ENCODE data around the gene SEMA4C. TPM values are rescaled to one million over a fixed set of nuclear protein-coding genes. Genes with fewer than 3 reads are reported as not detected.

SEMA4C gene
- total and polyA plus RNA-seq, 9 of the 15 experiments (the other 6 are each of a cell fraction or from before 2014, with no cell fraction given) = 0.32 to 59.7 (median 23.9) TPM

GRCh38 chr2:96877631-96878092 lies 7.8 kb upstream of the SEMA4C start:
- TF ChIP-seq MXI1 (IDR thresholded peaks at IDR 0.05; ENCODE audit: low read depth, low read length) = no peak
- TF ChIP-seq RBFOX2 (IDR thresholded peaks at IDR 0.05; ENCODE audit: low read depth, low read length) = peak; percentile 52
- TF ChIP-seq PTBP1 (IDR thresholded peaks at IDR 0.05; ENCODE audit: low read depth, low read length) = 0 out of 2 replicates have a peak, but pooled peaks have one; percentile 15
- TF ChIP-seq ZBTB33 (CRISPR knock-in tag; IDR thresholded peaks at IDR 0.05) = peak; percentile 94
- peak; percentile 19; the same call in 1 of the 2 replicates for TF ChIP-seq MYNN (IDR thresholded peaks at IDR 0.05)
- TF ChIP-seq MYNN (CRISPR knock-in tag; IDR thresholded peaks at IDR 0.05) = no peak
- TF ChIP-seq POLR2G (IDR thresholded peaks at IDR 0.05; ENCODE audit: low read depth, low read length) = peak; percentile 74
- TF ChIP-seq ILK (tag; IDR thresholded peaks at IDR 0.05; ENCODE audit: borderline replicate concordance, low read depth) = no peak
- peak; percentile 76 for TF ChIP-seq RBM22 (IDR thresholded peaks at IDR 0.05; ENCODE audit: low read depth, low read length, poor library complexity, severe bottlenecking)
- Histone ChIP-seq H3K9ac (ENCODE audit: insufficient read depth in 1 of 2, low read depth in 2 of 2, low read length in 2 of 2) (peak overlapping the region in 1 of 2 experiments; percentile 55; a peak in 1 of 4 replicates), H3K4me2 (ENCODE audit: insufficient read depth, low read length) (no peak overlapping the region), H3K27me3 (ENCODE audit: control insufficient read depth in 2 of 2, insufficient read depth in 2 of 2, low read length in 2 of 2) (no peaks in the 10 kb centered on the region), H3K4me1 (replicated peaks in 1 of 2; ENCODE audit: control insufficient read depth in 2 of 2, insufficient read depth in 2 of 2, low read length in 2 of 2) (peaks cover 45 to 95% of the 10 kb centered on the region in 2 experiments), H3K36me3 (ENCODE audit: control insufficient read depth, insufficient read depth, low read length) (peaks cover 23% of the 10 kb centered on the region; the same call in 2 of the 3 replicates), H3K9me3 (replicated peaks; ENCODE audit: control insufficient read depth, insufficient read depth, low read depth, low read length) (no peaks in the 10 kb centered on the region), H3K9me1 (ENCODE audit: control insufficient read depth, insufficient read depth, low read length) (peaks cover 4% of the 10 kb centered on the region), H3K27ac (ENCODE audit: extremely low read depth, low read depth, low read length) (no peak overlapping the region), H2AFZ (ENCODE audit: low read depth, low read length) (no peak overlapping the region), H4K20me1 (replicated peaks; ENCODE audit: control insufficient read depth, insufficient read depth, low read length) (no peaks in the 10 kb centered on the region), H3K4me3 (no peak overlapping the region), H3K79me2 (ENCODE audit: control insufficient read depth, insufficient read depth, low read length) (peaks cover 6% of the 10 kb centered on the region; the same call in 2 of the 3 replicates)
- POLR2A ChIA-PET = interaction anchor here (0.7 to 11.3 kb wide), 5 partner anchors 7 to 108 kb away, joined by 3 to 112 read pairs (median 5); no protein-coding TSS in a partner anchor
- 87% methylated on average over 10 of the region's 15 CpGs for WGBS (ENCODE audit: insufficient coverage, low coverage, missing lambda C conversion rate)
- ATAC-seq = no peak
- BruUV-seq (replicated peaks) = no TSS peak
- intact Hi-C loops (cut with micrococcal nuclease) (no loop called here), in situ Hi-C loops (cut with MboI) (no loop called here)
- DNase-seq (ENCODE audit: extremely low read depth in 1 of 4, low spot score in 3 of 4) = no peak
- FAIRE-seq = no peak
- CTCF ChIA-PET (ENCODE audit: low intra/inter-chr PET ratio) = no interaction called here
